ENCODE results near the gene RALY. TPM values are rescaled to one million over a fixed set of nuclear protein-coding genes. Genes with fewer than 3 reads are reported as not detected.

Gene RALY
- total RNA-seq (53.9 TPM), polyA plus RNA-seq (150 TPM)

- DNase-seq (ENCODE audit: extremely low spot score) = peak; percentile 8
- peaks cover 4% of the 10 kb centered on the region for H3K4me1 ChIP-seq (ENCODE audit: insufficient read depth)
- peak within 1 kb of the TSS; percentile 96 for H3K27ac ChIP-seq (ENCODE audit: low read depth)
- WGBS = under 1% methylated on average over 72 of the region's 72 CpGs
- peak within 1 kb of the TSS; percentile 88 for H3K4me3 ChIP-seq (ENCODE audit: low read depth, low read length)
- no peaks in the 10 kb centered on the region for H3K36me3 ChIP-seq (ENCODE audit: insufficient read depth)
These were observed at the start of gene RALY for GRCh38 chr20:33993576-33994221. Gene RALY (plus strand): TSS chr20:33993911. CDS start chr20:34072075, 78,164 bp downstream.

- no peak overlapping the region for H3K4me3 ChIP-seq (ENCODE audit: low read depth, low read length)
- 73% methylated on average over 5 of the region's 5 CpGs for WGBS
- DNase-seq (ENCODE audit: extremely low spot score) = no peak
- H3K27ac ChIP-seq (ENCODE audit: low read depth) = no peak overlapping the region
- H3K4me1 ChIP-seq (ENCODE audit: insufficient read depth) = no peaks in the 10 kb centered on the region
- no peaks in the 10 kb centered on the region for H3K36me3 ChIP-seq (ENCODE audit: insufficient read depth)
These were observed 48.8 kb upstream of the RALY start for GRCh38 chr20:33944914-33945313.

- DNase-seq (ENCODE audit: extremely low spot score) = no peak
- 82% methylated on average over 5 of the region's 5 CpGs for WGBS
- Histone ChIP-seq H3K27ac (ENCODE audit: low read depth) (no peak overlapping the region), H3K4me1 (ENCODE audit: insufficient read depth) (no peaks in the 10 kb centered on the region), H3K36me3 (ENCODE audit: insufficient read depth) (no peaks in the 10 kb centered on the region), H3K4me3 (ENCODE audit: low read depth, low read length) (no peak overlapping the region)
These were observed 48.2 kb upstream of the RALY start for GRCh38 chr20:33945391-33946081.

GRCh38 chr20:33947709-33948295 lies 45.9 kb upstream of the RALY start:
- Histone ChIP-seq H3K36me3 (ENCODE audit: insufficient read depth) (no peaks in the 10 kb centered on the region), H3K27ac (ENCODE audit: low read depth) (no peak overlapping the region), H3K4me1 (ENCODE audit: insufficient read depth) (no peaks in the 10 kb centered on the region), H3K4me3 (ENCODE audit: low read depth, low read length) (no peak overlapping the region)
- no peak for DNase-seq (ENCODE audit: extremely low spot score)
- WGBS = 41% methylated on average over 2 of the region's 2 CpGs

- H3K36me3 ChIP-seq (ENCODE audit: insufficient read depth) = no peaks in the 10 kb centered on the region
- no peaks in the 10 kb centered on the region for H3K4me1 ChIP-seq (ENCODE audit: insufficient read depth)
- DNase-seq (ENCODE audit: extremely low spot score) = no peak
- no peak overlapping the region for H3K27ac ChIP-seq (ENCODE audit: low read depth)
- H3K4me3 ChIP-seq (ENCODE audit: low read depth, low read length) = no peak overlapping the region
- WGBS = 91% methylated on average over 2 of the region's 2 CpGs
These were observed 45.2 kb upstream of the RALY start for GRCh38 chr20:33948480-33948879.

GRCh38 chr20:33951171-33951570 lies 42.5 kb upstream of the RALY start:
- Histone ChIP-seq H3K36me3 (ENCODE audit: insufficient read depth) (no peaks in the 10 kb centered on the region), H3K27ac (ENCODE audit: low read depth) (no peak overlapping the region), H3K4me1 (ENCODE audit: insufficient read depth) (no peaks in the 10 kb centered on the region), H3K4me3 (ENCODE audit: low read depth, low read length) (no peak overlapping the region)
- no peak for DNase-seq (ENCODE audit: extremely low spot score)

GRCh38 chr20:33954504-33954903 lies 39.2 kb upstream of the RALY start:
- H3K27ac ChIP-seq (ENCODE audit: low read depth) = no peak overlapping the region
- H3K4me1 ChIP-seq (ENCODE audit: insufficient read depth) = no peaks in the 10 kb centered on the region
- H3K4me3 ChIP-seq (ENCODE audit: low read depth, low read length) = no peak overlapping the region
- WGBS = 89% methylated on average over 4 of the region's 4 CpGs
- no peak for DNase-seq (ENCODE audit: extremely low spot score)
- H3K36me3 ChIP-seq (ENCODE audit: insufficient read depth) = no peaks in the 10 kb centered on the region

- Histone ChIP-seq H3K4me1 (ENCODE audit: insufficient read depth) (no peaks in the 10 kb centered on the region), H3K4me3 (ENCODE audit: low read depth, low read length) (no peak overlapping the region), H3K36me3 (ENCODE audit: insufficient read depth) (no peaks in the 10 kb centered on the region), H3K27ac (ENCODE audit: low read depth) (no peak overlapping the region)
- no peak for DNase-seq (ENCODE audit: extremely low spot score)
- 84% methylated on average over 3 of the region's 3 CpGs for WGBS
These were observed 30.0 kb upstream of the RALY start for GRCh38 chr20:33963751-33964150.

GRCh38 chr20:33964441-33964840 lies 29.3 kb upstream of the RALY start:
- Histone ChIP-seq H3K4me3 (ENCODE audit: low read depth, low read length) (no peak overlapping the region), H3K36me3 (ENCODE audit: insufficient read depth) (no peaks in the 10 kb centered on the region), H3K4me1 (ENCODE audit: insufficient read depth) (no peaks in the 10 kb centered on the region), H3K27ac (ENCODE audit: low read depth) (no peak overlapping the region)
- WGBS = 57% methylated on average over 3 of the region's 3 CpGs
- no peak for DNase-seq (ENCODE audit: extremely low spot score)

GRCh38 chr20:33967126-33967525 lies 26.6 kb upstream of the RALY start:
- no peaks in the 10 kb centered on the region for H3K4me1 ChIP-seq (ENCODE audit: insufficient read depth)
- WGBS = 91% methylated on average over 8 of the region's 8 CpGs
- H3K4me3 ChIP-seq (ENCODE audit: low read depth, low read length) = no peak overlapping the region
- H3K36me3 ChIP-seq (ENCODE audit: insufficient read depth) = no peaks in the 10 kb centered on the region
- no peak for DNase-seq (ENCODE audit: extremely low spot score)
- no peak overlapping the region for H3K27ac ChIP-seq (ENCODE audit: low read depth)

- H3K27ac ChIP-seq (ENCODE audit: low read depth) = no peak overlapping the region
- no peak overlapping the region for H3K4me3 ChIP-seq (ENCODE audit: low read depth, low read length)
- H3K36me3 ChIP-seq (ENCODE audit: insufficient read depth) = peaks cover 2% of the 10 kb centered on the region
- WGBS = 78% methylated on average over 4 of the region's 4 CpGs
- H3K4me1 ChIP-seq (ENCODE audit: insufficient read depth) = no peaks in the 10 kb centered on the region
- no peak for DNase-seq (ENCODE audit: extremely low spot score)
These were observed 24.1 kb upstream of the RALY start for GRCh38 chr20:33969563-33969962.

- WGBS = 97% methylated on average over 2 of the region's 2 CpGs
- no peak for DNase-seq (ENCODE audit: extremely low spot score)
- Histone ChIP-seq H3K27ac (ENCODE audit: low read depth) (no peak overlapping the region), H3K36me3 (ENCODE audit: insufficient read depth) (peaks cover 2% of the 10 kb centered on the region), H3K4me1 (ENCODE audit: insufficient read depth) (no peaks in the 10 kb centered on the region), H3K4me3 (ENCODE audit: low read depth, low read length) (no peak overlapping the region)
These were observed 23.5 kb upstream of the RALY start for GRCh38 chr20:33970229-33970628.

- H3K4me1 ChIP-seq (ENCODE audit: insufficient read depth) = no peaks in the 10 kb centered on the region
- H3K27ac ChIP-seq (ENCODE audit: low read depth) = no peak overlapping the region
- peaks cover 2% of the 10 kb centered on the region for H3K36me3 ChIP-seq (ENCODE audit: insufficient read depth)
- no peak for DNase-seq (ENCODE audit: extremely low spot score)
- no peak overlapping the region for H3K4me3 ChIP-seq (ENCODE audit: low read depth, low read length)
- WGBS = 62% methylated on average over 6 of the region's 6 CpGs
These were observed 22.4 kb upstream of the RALY start for GRCh38 chr20:33971147-33971975.

All from urinary bladder (tissue), 4 donors.